Upper lobe of right lung (tissue), 1 donor: ENCODE results near the gene GOLGB1. TPM values are rescaled to one million over a fixed set of nuclear protein-coding genes. Genes with fewer than 3 reads are reported as not detected.
"Not testable (repeated sequence)": the region's sequence is repeated elsewhere in the genome, so short reads cannot be mapped to it uniquely, and the experiment has no call there.

ENCODE experiments used
- ATAC-seq: fragments of 200-7000 bp; cut with Tn5 transposase; one replicate; pipeline ENCODE4 v1.9.1; 2020; ENCODE audit warnings: mild to moderate bottlenecking, moderate library complexity
- DNase-seq: peaks from one replicate; pipeline ENCODE4 v3.0.0-alpha.2; 2020
- H3K27ac ChIP-seq: fragments of 200-600 bp; one replicate; pipeline ENCODE4 v1.8.0; 2022
- H3K27me3 ChIP-seq: fragments of 200-600 bp; one replicate; pipeline ENCODE4 v1.8.0; 2022; ENCODE audit warnings: mild to moderate bottlenecking
- H3K36me3 ChIP-seq: fragments of 200-600 bp; one replicate; pipeline ENCODE4 v1.8.0; 2022
- H3K4me1 ChIP-seq: fragments of 200-600 bp; one replicate; pipeline ENCODE4 v1.8.0; 2022
- H3K4me3 ChIP-seq: fragments of 200-600 bp; one replicate; pipeline ENCODE4 v1.8.0; 2022; ENCODE audit warnings: mild to moderate bottlenecking
- H3K9me3 ChIP-seq: fragments of 200-600 bp; one replicate; pipeline ENCODE4 v1.8.0; 2022
- intact Hi-C: fragments of 100-400 bp; cut with DNase I; formaldehyde crosslinking; loops from one replicate; pipeline ENCODE4 v1.11.0; 2022
- total RNA-seq: library from RNA; stranded (reverse); fragmentation: NEBNext Ultra II Directional; extraction: Animal tissue kit (Norgen Biotek cat#: 25700); gene quantifications from one replicate; pipeline ENCODE4 v1.2.1, GENCODE V29; 2021
- TF ChIP-seq, protein P1 (sequence below): fragments of 200-600 bp; IDR thresholded peaks from one replicate; pipeline ENCODE4 v1.8.0; 2022; ENCODE audit warnings: antibody characterized with exemption
- donor health status: DM: no; HTN: yes; CAD: no; lungs with severe emphysema.

Gene GOLGB1
- total RNA-seq, 1 donor from 2014 or later = 57.0 TPM

GRCh38 chr3:121696186-121696585, 53.4 kb downstream of the GOLGB1 start:
- DNase-seq (no peak), ATAC-seq (no peak)
- Histone ChIP-seq H3K27me3 (no peaks in the 10 kb centered on the region), H3K4me1 (no peaks in the 10 kb centered on the region), H3K27ac (no peak overlapping the region), H3K9me3 (no peaks in the 10 kb centered on the region), H3K4me3 (no peak overlapping the region), H3K36me3 (peaks cover 60% of the 10 kb centered on the region)
- TF ChIP-seq, protein P1, sequence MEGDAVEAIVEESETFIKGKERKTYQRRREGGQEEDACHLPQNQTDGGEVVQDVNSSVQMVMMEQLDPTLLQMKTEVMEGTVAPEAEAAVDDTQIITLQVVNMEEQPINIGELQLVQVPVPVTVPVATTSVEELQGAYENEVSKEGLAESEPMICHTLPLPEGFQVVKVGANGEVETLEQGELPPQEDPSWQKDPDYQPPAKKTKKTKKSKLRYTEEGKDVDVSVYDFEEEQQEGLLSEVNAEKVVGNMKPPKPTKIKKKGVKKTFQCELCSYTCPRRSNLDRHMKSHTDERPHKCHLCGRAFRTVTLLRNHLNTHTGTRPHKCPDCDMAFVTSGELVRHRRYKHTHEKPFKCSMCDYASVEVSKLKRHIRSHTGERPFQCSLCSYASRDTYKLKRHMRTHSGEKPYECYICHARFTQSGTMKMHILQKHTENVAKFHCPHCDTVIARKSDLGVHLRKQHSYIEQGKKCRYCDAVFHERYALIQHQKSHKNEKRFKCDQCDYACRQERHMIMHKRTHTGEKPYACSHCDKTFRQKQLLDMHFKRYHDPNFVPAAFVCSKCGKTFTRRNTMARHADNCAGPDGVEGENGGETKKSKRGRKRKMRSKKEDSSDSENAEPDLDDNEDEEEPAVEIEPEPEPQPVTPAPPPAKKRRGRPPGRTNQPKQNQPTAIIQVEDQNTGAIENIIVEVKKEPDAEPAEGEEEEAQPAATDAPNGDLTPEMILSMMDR = no peak
- intact Hi-C loops = no loop called here

DNA sequence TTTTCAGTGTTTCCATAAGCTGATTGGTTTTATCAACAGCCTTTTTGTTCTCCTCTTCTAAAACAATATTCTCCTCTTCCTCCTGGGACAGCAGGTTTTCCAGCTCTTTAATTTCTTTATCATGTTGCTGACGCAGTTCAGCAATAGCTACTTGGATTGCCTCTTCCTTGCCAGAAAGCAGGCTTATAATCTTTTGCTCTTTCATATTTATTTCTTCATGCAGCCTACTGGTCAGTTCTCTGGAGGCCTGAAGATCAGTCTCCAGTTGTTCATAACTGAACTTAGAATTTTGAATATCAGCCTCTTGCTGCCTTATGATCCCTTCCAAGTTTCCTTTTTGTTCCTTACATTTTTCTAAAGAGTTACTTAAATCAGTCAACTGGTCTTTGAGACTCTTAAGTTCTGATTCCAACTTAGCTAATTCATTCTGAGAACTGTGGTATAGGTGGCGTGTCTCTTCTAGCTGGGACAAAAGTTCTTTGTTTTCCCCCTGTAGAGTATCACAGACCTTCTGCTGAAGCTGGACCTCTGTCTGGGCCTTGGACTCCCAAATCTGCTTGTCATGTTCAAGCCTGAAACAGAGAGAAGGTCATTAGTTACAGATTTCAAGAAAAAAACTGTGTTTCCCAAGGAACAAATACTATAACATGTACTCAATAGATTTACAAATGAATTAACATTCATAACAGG, 57.4 kb downstream of the GOLGB1 start:
- no peak overlapping the region for H3K4me3 ChIP-seq
- DNase-seq = no peak
- H3K36me3 ChIP-seq = peaks cover 43% of the 10 kb centered on the region
- H3K27ac ChIP-seq = no peak overlapping the region
- no peaks in the 10 kb centered on the region for H3K4me1 ChIP-seq
- ATAC-seq = no peak
- intact Hi-C loops = no loop called here
- no peaks in the 10 kb centered on the region for H3K9me3 ChIP-seq
- H3K27me3 ChIP-seq = no peaks in the 10 kb centered on the region
- TF ChIP-seq, protein P1 = no peak

GRCh38 chr3:121690777-121691405, 58.6 kb downstream of the GOLGB1 start:
- intact Hi-C loops = no loop called here
- H3K4me1 ChIP-seq = no peaks in the 10 kb centered on the region
- ATAC-seq (no peak), DNase-seq (no peak)
- no peak overlapping the region for H3K4me3 ChIP-seq
- H3K36me3 ChIP-seq = peaks cover 41% of the 10 kb centered on the region
- no peaks in the 10 kb centered on the region for H3K27me3 ChIP-seq
- H3K9me3 ChIP-seq = no peaks in the 10 kb centered on the region
- no peak overlapping the region for H3K27ac ChIP-seq
- TF ChIP-seq, protein P1 = no peak

GRCh38 chr3:121688747-121689146, 60.8 kb downstream of the GOLGB1 start:
- Histone ChIP-seq H3K36me3 (peaks cover 54% of the 10 kb centered on the region), H3K9me3 (peaks cover 13% of the 10 kb centered on the region)
- H3K27me3 ChIP-seq, intact Hi-C loops, H3K27ac ChIP-seq, H3K4me1 ChIP-seq, DNase-seq, ATAC-seq, H3K4me3 ChIP-seq: not testable (repeated sequence)

DNA sequence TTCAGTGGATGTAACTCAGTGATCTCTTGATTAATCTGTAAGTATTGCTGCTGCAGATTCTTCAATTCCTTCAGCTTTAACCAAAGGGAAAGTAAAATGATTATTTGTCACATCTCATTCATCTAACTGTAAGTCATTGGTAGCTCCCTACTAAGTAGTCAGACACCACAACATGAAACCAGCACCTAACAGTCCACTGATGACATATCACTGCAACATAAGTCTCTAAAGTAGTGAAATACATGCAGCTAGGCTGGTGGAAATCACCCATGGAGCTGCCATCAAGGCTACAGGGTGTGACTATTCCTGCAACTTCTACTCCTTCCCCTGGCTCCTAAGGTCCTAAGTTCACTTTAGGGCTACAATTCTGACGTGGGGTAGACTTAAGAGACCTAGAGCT, 67.7 kb downstream of the GOLGB1 start:
- DNase-seq (no peak), ATAC-seq (no peak)
- intact Hi-C loops = no loop called here
- H3K4me3 ChIP-seq = no peak overlapping the region
- no peaks in the 10 kb centered on the region for H3K27me3 ChIP-seq
- H3K27ac ChIP-seq = no peak overlapping the region
- no peaks in the 10 kb centered on the region for H3K4me1 ChIP-seq
- H3K36me3 ChIP-seq = peaks cover 76% of the 10 kb centered on the region
- peaks cover 13% of the 10 kb centered on the region for H3K9me3 ChIP-seq
- TF ChIP-seq, protein P1 = no peak

DNA sequence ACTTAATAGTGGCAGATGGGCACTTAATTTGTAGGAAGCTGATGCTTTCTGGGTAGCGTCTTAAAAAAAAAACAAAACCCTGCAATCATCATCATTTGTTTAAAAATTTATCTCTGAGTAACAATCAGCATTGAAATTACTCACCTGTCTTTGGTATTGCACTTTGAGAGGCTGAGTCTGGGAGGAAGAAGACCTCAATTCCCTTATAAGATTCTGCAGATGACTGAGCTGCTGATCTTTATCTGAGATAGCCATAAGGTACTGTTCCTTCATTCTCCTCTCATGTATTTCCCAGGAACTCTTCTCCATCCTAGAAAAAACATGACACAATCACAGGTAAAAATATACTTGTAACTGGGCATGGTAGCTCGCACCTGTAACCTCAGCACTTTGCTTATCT, 72.4 kb downstream of the GOLGB1 start:
- intact Hi-C loops = no loop called here
- TF ChIP-seq, protein P1 = no peak
- no peaks in the 10 kb centered on the region for H3K9me3 ChIP-seq
- DNase-seq (no peak), ATAC-seq (no peak)
- no peak overlapping the region for H3K27ac ChIP-seq
- no peak overlapping the region for H3K4me3 ChIP-seq
- no peaks in the 10 kb centered on the region for H3K4me1 ChIP-seq
- peaks cover 94% of the 10 kb centered on the region for H3K36me3 ChIP-seq
- no peaks in the 10 kb centered on the region for H3K27me3 ChIP-seq
